OCI-LY1 (cell line): Measurements from ENCODE around the gene GRK5.

Experiments used
- EZH2 ChIP-seq: fragments of 200-600 bp; sonication (generic), shearing (Covaris generic); IDR thresholded peaks from 2 replicates; pipeline ENCODE4 v1.8.0; 2017; ENCODE audit warnings: borderline replicate concordance, mixed run types, mild to moderate bottlenecking, antibody characterized with exemption, low read length, moderate library complexity, mixed read lengths
- TF ChIP-seq, protein P1 (sequence below): fragments of 200-600 bp; sonication (generic), shearing (Covaris generic); IDR thresholded peaks from 2 replicates; pipeline ENCODE4 v1.5.1; 2017; ENCODE audit warnings: mild to moderate bottlenecking, antibody characterized with exemption, low read length, moderate library complexity, mixed read lengths

- TF ChIP-seq, protein P1, sequence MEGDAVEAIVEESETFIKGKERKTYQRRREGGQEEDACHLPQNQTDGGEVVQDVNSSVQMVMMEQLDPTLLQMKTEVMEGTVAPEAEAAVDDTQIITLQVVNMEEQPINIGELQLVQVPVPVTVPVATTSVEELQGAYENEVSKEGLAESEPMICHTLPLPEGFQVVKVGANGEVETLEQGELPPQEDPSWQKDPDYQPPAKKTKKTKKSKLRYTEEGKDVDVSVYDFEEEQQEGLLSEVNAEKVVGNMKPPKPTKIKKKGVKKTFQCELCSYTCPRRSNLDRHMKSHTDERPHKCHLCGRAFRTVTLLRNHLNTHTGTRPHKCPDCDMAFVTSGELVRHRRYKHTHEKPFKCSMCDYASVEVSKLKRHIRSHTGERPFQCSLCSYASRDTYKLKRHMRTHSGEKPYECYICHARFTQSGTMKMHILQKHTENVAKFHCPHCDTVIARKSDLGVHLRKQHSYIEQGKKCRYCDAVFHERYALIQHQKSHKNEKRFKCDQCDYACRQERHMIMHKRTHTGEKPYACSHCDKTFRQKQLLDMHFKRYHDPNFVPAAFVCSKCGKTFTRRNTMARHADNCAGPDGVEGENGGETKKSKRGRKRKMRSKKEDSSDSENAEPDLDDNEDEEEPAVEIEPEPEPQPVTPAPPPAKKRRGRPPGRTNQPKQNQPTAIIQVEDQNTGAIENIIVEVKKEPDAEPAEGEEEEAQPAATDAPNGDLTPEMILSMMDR, result no peak
- no peak for TF ChIP-seq EZH2
Observed at GRCh38 chr10:119413471-119414080, 206.2 kb downstream of the GRK5 start.
